Dermis microvascular lymphatic vessel endothelial cell (primary cell): ENCODE measurements around the gene LRRC10. TPM values are rescaled to one million over a fixed set of nuclear protein-coding genes. Genes with fewer than 3 reads are reported as not detected.
A peak's percentile ranks its signal among the peaks of the same experiment; 100 is the strongest.
"Not testable (repeated sequence)": the region's sequence is repeated elsewhere in the genome, so short reads cannot be mapped to it uniquely, and the experiment has no call there.

Source experiments
- DNase-seq, 2 donors: peaks; one replicate each; pipeline versions ENCODE4 v3.0.0 to v3.0.0-alpha.2; 2010; ENCODE audit warnings: low read depth in 2 of 2
- total RNA-seq: library from RNA; depleted of rRNA; stranded (reverse); fragments of >200 nt; gene quantifications from 2 replicates; pipeline ENCODE4 v1.2.1, GENCODE V29; 2014

LRRC10 gene
- total RNA-seq, 1 donor from 2014 or later, result not detected

DNA sequence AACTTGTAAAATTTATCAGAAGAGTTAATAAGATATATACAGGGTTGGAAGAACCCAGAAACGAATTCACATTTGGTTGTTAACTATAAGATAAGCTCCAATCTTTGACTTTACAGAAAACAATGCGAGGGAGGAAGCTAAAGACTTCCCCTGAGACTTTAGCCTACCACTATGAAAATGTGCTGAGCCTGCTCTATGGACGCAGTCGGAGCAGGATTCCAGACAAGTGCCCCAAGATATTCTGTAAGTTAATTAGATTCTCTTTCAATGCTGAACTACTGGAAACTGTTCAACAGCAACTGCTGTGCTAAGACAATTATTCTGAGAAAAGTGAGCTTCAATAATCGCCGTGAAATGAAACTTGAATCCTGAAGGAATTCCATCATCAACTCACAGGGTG is 8.3 kb upstream of the LRRC10 start:
- no peak for DNase-seq

DNA sequence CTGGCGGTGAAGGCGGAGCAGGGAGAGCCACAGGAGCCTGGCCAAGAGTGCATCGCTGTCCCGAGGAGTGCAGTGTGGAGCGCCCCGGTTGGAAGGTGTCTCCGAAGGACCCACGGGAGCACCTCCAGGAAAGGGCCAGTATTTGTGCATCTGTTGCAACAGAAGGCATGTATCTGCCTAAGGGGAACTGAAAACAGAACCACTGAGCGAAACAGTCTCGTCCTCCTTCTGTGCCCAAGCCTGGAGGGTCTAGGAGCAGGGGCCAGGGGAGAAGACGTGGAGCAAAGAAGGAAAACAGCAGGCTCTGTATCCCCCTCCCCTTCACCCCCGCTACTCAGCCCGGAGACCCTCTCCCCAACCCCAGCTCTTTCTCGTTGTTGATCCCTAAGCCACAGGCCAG is 5.3 kb upstream of the LRRC10 start:
- DNase-seq, result no peak

DNA sequence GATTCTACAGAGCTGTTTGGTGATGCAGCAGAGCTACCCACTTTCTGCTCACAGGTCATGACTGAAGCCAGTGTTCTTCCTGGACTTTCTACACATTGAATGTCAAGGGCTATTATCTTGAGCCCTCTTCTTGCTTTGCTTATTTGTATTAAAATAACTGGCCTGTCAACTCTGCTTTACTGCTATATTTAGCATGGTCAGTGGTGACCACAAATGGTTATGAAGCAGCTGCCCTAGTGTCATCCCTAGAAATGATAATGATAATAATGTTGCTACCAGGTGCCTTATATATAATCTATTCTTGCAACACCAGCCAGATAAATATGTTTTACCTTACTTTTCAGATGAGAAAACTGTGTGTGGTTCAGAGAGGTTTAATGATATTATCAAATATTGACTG is 2.6 kb upstream of the LRRC10 start:
- DNase-seq, result no peak

DNA sequence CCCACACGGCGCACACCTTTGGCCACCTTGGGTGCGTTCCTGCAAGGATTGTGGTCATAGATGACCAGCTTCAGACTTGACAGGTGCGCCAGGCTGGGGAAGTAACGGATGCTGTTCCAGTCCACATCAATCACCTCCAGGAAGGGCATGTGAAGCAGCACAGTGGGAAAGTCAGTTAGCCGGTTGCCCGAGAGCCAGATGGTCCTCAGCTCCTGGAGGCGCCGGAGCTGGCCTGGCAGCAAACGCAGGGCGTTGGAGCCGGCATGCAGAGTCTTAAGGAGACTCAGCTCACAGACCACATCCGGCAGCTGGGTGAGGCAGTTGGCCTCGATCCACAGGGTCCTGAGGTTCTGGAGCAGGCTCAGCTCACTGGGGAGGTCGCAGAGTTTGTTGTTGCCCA is 581 bp downstream of the LRRC10 start:
- DNase-seq, result no peak

GRCh38 chr12:69608114-69608513 is 2.6 kb downstream of the LRRC10 start:
- DNase-seq, result peak; percentile 9 to 55

GRCh38 chr12:69604275-69604674 is 6.4 kb downstream of the LRRC10 start:
- not testable (repeated sequence) for DNase-seq

DNA sequence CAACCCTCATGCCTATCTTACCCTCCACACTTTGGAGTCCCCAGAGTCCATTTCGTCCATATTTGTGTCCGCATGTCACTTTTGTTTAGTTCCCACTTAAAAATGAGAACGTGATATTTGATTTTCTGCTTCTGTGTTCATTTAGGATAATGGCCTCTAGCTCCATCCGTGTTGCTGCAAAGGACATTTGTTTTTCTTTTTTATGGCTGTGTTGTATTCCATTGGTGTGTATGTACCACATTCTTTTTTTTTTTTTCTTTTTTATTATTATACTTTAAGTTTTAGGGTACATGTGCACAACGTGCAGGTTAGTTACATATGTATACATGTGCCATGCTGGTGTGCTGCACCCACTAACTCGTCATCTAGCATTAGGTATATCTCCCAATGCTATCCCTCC is 7.2 kb downstream of the LRRC10 start:
- not testable (repeated sequence) for DNase-seq

DNA sequence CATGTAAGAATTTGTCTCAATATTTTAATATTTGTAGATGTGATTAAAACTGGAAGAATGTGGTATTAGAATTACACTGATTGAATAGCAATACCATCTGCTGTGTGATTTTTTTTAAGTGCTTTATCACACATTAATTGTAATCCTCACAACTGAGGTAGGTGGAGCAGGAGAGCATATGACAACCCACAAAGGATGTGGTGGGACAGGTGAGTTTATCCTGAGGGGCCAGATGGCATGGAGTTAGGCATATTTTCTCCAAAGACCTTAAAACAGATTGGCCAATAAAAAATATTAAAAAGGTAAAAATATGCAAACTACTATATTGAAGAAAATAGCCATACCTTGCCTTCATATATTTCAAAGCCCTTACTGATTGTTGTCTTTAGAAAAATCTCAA is 7.8 kb downstream of the LRRC10 start:
- DNase-seq, result no peak

GRCh38 chr12:69601962-69602685 is 8.6 kb downstream of the LRRC10 start:
- DNase-seq, result no peak

DNA sequence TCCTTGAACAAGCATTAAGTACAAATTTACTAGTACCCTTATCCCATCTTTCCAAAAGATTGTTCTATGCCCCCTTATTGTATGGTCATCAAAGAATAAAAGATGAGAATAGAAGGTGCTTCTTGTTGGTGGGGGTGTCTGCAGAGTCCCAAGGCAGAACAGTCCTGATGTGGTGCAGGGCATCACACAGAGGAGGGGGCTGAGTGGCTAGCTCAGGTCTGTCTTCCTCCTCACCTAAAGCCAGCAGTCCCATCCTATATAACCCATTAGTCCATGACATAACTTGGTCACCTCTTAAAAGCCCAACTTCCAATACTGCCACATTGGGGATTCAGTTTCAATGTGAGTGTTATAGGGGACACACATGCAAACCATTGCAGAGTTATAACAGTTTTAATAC is 9.9 kb downstream of the LRRC10 start:
- no peak for DNase-seq

DNA sequence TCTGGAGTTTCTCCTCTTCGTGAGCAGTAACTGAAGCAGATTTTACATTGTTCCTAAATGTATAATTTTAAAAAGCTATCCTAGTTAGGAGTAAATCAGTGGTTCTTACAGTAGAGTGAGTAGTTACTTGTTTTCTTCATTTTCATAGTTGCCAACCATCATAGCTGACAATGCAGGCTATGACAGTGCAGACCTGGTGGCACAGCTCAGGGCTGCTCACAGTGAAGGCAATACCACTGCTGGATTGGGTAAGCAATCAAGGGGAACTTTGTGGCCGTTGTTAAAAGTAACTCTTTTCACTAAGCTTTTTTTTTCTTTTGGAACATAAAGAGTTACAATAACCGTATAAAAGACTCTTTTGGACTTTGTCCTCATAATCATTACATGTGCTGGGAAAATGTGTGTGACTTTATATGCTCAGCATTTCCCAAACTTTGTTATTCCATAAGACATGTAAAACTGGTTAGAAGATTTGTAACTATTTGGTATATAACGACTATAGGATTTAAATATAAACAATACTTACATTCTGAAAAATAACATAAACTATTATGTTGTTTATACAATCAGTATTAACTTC is 12.4 kb downstream of the LRRC10 start:
- DNase-seq, result no peak

DNA sequence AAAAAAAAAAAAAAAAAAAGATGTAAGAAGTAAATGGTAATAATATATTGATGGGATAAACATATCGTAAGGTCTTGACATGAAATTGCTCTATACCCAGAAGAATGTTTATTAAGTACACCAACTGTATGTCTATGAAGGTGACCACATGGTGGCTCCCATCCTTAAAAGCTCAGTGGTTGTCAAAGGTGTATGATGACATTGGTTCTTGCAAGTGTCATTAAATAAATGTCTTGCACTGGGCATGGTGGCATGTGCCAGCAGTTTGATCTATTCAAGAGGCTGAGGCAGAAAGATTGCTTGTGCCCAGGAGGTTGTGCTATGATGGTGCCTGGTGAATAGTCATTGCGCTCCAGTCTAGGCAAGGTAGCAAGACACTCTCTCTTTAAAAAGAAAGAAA is 15.0 kb downstream of the LRRC10 start:
- no peak for DNase-seq

GRCh38 chr12:69589082-69589481 is 21.6 kb downstream of the LRRC10 start:
- no peak for DNase-seq

GRCh38 chr12:69588527-69588926 is 22.2 kb downstream of the LRRC10 start:
- no peak for DNase-seq

DNA sequence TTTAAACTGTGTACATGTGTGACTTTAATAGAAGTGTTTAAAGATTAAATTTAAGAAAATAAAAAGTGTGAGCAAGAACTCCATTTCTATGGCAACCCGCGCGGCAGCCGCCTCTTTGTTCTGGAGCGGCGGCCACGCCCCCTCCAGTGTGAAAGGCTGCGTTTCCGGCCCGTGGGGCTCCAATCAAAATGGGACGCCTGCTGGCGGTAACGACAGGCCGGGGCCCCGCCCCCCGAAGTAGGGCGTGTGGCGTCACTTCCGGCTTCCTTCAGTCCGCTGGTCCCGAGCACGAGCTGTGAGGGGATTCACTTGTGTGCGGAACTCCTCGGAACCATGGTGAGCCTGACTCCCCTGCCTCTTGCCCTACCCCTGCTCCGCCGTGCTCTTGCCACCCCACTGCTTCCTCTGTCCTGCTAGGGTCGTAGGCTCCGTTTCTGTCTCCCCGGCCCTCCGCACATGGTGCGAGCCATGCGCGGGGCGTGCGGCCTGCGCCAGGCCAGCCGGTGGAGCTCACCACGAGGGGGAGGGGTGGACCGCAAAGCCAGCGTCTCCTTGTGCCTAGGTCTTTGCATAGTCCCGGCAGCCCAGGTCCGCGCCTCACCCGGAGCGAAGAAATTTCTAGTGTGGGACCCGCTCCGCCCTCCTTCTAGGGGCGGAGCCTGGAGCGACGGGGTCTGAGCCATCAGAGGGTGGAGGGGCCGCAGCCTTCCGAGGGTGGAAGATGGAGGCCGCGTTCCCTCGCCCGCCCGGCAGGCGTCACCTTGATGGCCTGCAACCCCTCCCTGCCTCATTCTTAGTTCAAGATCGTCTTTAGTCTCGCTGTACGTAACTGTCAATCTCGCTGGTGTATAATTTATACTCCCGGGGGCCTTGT is 25.3 kb downstream of the LRRC10 start, which contains the start of gene CCT2:
Gene CCT2 (plus strand): TSS at position 271 of the 874 bp plus-strand sequence. CDS start 63 bp downstream, at position 334.
- peak; percentile 90 to 97 for DNase-seq

GRCh38 chr12:69583203-69583602 is 27.5 kb downstream of the LRRC10 start:
- DNase-seq, result no peak

- no peak for DNase-seq
These were observed 30.6 kb downstream of the LRRC10 start for GRCh38 chr12:69580074-69580473.

DNA sequence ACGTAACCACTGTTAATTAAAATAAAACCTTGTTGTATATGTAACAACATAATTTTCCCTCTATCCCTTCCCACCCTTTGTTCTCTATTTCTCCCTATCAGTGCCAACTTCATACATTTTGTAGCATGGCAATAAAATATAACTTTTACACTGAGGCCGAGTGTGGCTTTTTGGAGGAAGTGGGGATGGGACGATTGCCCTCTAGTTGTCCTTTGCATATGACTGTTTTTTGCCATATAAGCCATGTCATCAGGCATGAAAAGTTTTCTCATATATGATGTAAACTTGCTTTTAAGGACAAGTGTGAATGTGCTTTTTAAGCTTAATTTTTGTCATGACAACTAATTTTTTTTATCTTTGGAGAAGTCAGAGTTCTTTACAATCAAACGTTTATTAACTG is 31.7 kb downstream of the LRRC10 start:
- DNase-seq, result no peak

DNA sequence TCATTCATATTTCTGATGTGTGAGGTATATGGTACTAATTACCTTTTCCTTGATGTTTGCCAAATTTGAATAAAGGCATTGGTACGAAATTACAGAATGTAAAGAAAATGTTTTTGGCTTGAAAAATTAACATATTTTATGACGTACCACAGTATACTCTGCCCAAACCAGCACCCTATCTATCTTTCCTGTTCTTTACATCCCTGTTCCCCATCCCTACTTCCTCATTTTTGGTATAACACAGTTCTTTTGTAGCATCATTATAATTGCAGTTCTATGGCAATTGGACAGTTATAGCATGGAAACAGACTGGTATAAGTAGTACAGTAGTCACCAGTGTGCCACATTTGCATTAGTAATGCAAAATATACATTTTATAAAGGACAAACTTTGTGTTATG is 32.4 kb downstream of the LRRC10 start:
- DNase-seq, result no peak

DNA sequence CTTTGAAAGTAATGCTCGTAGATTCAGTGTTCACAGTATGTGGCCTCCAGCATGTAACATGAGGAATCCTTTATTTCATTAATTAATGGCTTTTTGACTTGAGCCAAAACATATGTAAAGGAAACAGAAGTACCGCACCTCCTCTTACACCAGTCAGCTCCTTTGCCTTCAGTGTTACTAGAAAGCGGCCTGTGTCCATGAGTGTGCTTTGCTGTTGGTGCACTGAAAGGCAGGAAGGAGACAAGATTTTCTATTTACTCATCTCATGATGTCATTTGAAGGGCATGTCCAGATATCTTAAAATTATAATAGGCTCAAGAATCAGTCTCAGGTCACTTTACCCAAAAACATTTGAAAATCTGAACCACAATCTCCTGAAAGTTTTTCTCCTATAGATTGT is 35.4 kb downstream of the LRRC10 start:
- DNase-seq, result no peak

GRCh38 chr12:69570545-69571399 is 39.9 kb downstream of the LRRC10 start:
- DNase-seq, result peak; percentile 60 to 76
